Nucleus accumbens (tissue), 56 donors: ENCODE measurements around the gene CEP63.
A peak's percentile ranks its signal among the peaks of the same experiment; 100 is the strongest.

Experiments
- DNase-seq, 56 donors: peaks; one replicate each; lab custom pipeline; 2025; lab: John Stamatoyannopoulos, UW

Gene CEP63

GRCh38 chr3:134466331-134466730 is 19.5 kb upstream of the CEP63 start:
- DNase-seq = no peak

GRCh38 chr3:134468519-134468918 is 17.3 kb upstream of the CEP63 start:
- no peak for DNase-seq

GRCh38 chr3:134471521-134472193 is 14.2 kb upstream of the CEP63 start:
- no peak for DNase-seq

- no peak for DNase-seq
Measured at GRCh38 chr3:134472831-134473230, 13.0 kb upstream of the CEP63 start.

DNA sequence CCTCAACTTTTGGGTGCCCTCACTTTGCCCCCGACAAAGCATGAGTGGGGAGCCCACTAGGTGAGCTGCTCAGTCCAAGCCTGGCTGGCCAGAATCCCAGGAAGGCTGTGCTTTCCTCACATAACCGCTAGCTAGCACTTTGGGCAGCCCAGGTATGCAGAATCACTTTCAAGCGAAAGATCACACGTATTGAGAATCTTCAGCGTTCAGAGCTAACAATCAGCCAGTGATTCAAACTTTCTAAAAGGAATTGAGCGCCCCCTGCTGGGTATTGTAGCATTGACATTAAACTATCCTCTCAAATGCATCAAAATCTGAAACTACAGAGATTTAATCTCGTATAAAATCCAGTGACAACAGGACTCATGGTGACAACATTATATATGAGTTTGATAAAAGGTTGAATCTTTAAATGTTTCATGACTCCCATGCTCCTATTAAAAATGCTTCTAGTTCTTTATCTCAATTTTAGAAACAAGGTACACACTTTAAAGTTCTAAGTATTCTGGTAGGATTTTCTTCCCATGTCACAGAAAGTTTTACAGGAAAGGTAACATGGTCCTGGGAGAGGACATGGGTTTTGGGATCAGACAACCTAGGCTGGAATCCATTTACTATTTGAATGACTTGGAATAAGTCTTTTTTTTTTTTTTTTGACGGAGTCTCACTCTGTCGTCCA is 11.8 kb upstream of the CEP63 start:
- peak in 48 of 56 donors; percentile 3 to 94 (median 50) for DNase-seq

DNA sequence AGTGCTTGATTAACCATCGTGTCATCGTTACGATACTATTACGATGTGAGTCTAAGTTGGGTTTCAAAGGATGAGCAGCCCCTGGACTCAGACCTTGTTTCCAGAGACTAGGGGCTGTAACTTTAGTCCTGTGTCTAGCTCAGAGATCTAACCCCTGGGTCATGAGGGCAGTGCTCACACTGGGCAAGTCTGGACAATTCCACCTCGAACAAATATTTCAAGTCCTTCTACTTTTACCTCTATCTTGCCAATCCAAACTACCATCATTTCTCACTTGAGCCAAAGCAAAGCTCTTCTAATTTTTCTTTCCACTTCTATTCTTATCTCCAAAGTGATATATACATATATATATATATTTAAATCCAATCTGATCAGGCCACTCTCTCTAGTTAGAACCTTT is 10.9 kb upstream of the CEP63 start:
- no peak for DNase-seq

- no peak for DNase-seq
Measured at GRCh38 chr3:134476306-134476705, 9.6 kb upstream of the CEP63 start.

DNA sequence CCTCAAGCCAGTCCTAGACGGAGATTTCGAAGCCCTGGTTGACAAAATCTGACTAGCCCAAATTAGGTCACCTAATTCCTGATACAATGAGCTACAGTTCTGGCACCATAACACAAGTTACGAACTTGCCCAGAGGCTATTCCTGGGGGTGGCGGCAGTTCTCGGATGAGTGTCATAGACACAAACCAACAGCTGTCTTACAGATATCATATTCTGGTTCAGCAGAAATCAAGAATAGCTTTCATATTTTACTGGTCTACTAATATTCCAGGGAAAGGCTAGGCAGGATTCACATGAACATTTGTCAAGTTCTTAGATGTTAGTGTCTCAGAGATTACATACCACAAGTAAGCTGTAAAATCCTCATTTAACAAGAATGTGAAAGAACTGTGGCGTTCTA is 8.9 kb upstream of the CEP63 start:
- no peak for DNase-seq

- no peak for DNase-seq
Measured at GRCh38 chr3:134477938-134478337, 7.9 kb upstream of the CEP63 start.

GRCh38 chr3:134480546-134480945 is 5.3 kb upstream of the CEP63 start:
- DNase-seq = no peak

DNA sequence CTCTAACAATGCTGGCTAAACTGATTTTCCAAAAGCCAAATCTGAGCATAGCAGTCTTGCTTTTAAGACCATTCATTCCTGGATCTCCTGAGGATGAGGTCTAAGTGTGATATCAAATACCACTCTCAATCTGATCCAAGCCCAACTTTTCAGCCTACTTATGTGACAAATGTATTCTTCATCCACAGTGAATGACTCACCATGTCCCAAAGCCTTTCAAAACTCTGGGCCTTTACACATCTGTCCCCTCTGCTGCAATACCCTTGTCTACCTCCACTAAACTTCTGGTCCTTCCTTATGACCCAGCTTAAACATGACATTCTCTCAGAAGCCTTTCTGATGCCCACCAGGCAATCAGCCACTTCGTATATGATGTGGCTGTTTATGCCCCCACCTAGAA is 4.7 kb upstream of the CEP63 start:
- DNase-seq = no peak

DNA sequence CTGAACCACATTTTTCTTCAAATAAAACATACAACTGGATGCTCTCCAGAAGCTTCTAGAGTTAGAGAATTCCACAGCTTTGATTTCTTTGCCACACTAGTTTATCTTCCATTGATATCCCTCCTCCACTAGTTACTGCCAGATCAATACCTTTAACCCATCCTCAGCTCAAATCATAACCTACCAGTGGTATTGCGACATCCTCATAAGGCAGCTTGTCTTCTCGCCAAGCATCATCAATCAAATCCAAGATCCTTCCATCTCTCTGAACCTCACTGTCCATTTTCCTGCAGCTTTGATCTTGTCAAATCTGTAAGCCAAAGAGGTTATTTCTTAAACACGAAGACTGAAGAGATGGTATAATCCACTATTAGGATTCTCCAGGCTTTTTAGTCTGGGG is 3.2 kb upstream of the CEP63 start:
- no peak for DNase-seq

- DNase-seq = no peak
Measured at GRCh38 chr3:134483195-134483900, 2.5 kb upstream of the CEP63 start.

GRCh38 chr3:134485075-134485717 is 661 bp upstream of the CEP63 start:
- DNase-seq = peak in 3 of 56 donors; percentile 48 to 82 (median 61)

- DNase-seq = peak in 1 of 56 donors; percentile 51
Measured at GRCh38 chr3:134486577-134487041, 752 bp downstream of the CEP63 start.

DNA sequence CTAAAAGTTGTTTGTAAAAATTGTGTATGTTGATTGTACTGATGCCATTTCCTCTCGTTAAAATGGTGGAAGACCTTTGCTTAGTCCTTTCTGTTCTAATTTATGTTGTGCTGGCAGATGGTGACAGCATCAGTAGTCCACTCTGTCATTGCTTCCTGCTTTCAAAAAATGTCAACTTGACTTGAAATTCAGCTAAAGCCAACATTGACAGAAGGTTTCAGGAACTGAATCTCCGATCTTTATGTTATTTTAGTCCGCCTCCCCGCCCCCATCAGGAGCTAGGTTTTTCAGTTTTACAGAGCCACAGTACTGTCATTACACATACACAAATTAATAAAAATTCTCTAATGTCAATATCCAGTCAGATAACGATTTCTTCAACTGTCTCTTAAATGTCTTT is 1.5 kb downstream of the CEP63 start:
- no peak for DNase-seq

- DNase-seq = no peak
Measured at GRCh38 chr3:134494495-134494894, 8.6 kb downstream of the CEP63 start.

DNA sequence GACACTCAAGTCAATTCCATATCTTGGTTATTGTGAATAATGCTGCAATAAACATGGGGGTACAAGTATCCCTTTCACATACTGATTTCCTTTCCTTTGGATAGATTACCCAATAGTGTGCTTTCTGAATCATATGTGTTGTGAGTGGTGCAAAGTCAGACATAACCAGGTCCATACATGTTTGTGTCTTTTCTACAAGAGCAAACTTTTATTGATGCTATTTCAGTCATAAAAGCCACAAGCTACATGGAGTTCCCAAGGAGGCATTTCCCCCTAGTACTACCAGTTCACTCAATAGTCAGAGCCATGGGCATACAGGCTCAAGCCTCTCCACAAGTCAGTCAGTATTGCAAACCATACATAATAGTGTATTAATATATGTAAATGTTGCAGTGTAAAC is 10.1 kb downstream of the CEP63 start:
- no peak for DNase-seq

DNA sequence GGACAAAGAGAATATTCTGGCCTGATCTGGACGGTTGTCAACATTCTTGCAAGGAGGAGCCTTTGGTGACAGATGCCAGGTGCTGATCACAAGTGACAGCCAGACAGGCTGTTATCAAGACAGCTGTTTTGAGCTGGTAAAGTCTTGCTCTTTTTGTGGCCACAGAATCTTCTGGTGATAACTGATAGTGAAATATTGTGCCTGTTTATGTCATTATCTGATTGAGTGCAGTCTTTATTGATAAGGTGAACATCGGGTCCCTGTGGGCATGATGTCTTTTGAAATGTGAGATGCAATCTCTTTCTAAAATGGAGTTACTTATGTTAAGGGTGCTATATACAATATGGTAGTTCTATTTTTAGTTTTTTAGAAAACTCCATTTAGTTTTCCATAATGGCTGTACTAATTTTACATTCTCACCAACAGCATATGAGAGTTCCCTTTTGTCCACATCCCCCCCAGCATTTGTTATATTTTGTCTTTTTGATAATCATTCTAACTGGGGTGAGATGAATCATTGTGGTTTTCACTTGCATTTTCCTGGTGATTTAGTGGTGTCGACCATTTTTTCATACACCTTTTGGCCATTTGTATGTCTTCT is 10.7 kb downstream of the CEP63 start:
- no peak for DNase-seq

GRCh38 chr3:134503266-134503665 is 17.4 kb downstream of the CEP63 start:
- no peak for DNase-seq

- no peak for DNase-seq
Measured at GRCh38 chr3:134504132-134504531, 18.3 kb downstream of the CEP63 start.
